Prostate gland (tissue), 2 donors: Measurements from ENCODE around the gene ONECUT1.

Experiments
- POLR2A ChIP-seq: fragments of 450-650 bp; IDR thresholded peaks from one replicate; pipeline ENCODE4 v1.6.1; 2016; ENCODE audit warnings: antibody characterized with exemption, mild to moderate bottlenecking
- TF ChIP-seq, protein P1 (sequence below), 4 experiments: fragments of 200-600 bp in 2 of 4; fragments of 450-650 bp in 2 of 4; sonication (generic) in 2 of 4; IDR thresholded peaks; 1 replicate in 3 of 4; 2 replicates in 1 of 4; pipeline ENCODE4 v1.5.1; 2016 to 2019; ENCODE audit warnings: antibody characterized with exemption in 4 of 4, mild to moderate bottlenecking in 2 of 4, moderate library complexity in 2 of 4

DNA sequence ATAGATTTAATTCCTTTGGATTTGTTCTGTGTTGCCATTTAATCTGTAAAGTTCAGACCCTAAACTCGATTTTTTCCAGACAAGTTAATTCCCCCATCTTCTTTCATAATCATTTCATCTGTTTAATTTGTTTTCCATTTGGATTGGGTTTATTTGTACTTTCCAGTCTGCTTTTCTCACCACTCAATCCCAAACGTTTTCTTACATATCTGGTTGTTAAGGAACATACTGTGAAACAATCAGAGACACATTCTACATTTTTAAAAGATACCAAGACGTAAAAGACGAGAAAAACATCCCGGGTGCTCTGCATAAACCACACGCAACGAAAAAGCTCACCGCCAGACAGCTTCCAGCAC lies 13.0 kb upstream of the ONECUT1 start:
- no peak for TF ChIP-seq POLR2A
- TF ChIP-seq, protein P1, sequence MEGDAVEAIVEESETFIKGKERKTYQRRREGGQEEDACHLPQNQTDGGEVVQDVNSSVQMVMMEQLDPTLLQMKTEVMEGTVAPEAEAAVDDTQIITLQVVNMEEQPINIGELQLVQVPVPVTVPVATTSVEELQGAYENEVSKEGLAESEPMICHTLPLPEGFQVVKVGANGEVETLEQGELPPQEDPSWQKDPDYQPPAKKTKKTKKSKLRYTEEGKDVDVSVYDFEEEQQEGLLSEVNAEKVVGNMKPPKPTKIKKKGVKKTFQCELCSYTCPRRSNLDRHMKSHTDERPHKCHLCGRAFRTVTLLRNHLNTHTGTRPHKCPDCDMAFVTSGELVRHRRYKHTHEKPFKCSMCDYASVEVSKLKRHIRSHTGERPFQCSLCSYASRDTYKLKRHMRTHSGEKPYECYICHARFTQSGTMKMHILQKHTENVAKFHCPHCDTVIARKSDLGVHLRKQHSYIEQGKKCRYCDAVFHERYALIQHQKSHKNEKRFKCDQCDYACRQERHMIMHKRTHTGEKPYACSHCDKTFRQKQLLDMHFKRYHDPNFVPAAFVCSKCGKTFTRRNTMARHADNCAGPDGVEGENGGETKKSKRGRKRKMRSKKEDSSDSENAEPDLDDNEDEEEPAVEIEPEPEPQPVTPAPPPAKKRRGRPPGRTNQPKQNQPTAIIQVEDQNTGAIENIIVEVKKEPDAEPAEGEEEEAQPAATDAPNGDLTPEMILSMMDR (IDR thresholded peaks at IDR 0.05) = no peak
